Tibial artery (tissue), 4 donors: ENCODE results near the gene ALG14.

Experiments
- DNase-seq, 2 donors: peaks; one replicate each; pipeline ENCODE4 v3.0.0-alpha.2; 2019
- H3K27ac ChIP-seq, 2 donors: fragments of 200-600 bp; sonication (generic) in 1 of 2; 1 replicate in 1 of 2; 2 replicates in 1 of 2; pipeline ENCODE4 v1.5.1; 2018 to 2019; ENCODE audit warnings: mild to moderate bottlenecking in 1 of 2
- H3K27me3 ChIP-seq, 2 donors: fragments of 200-600 bp; sonication (generic) in 1 of 2; one replicate each; pipeline versions ENCODE4 v1.5.1 to v1.6.0; 2016 to 2019
- H3K36me3 ChIP-seq, 3 donors: fragments of 200-600 bp; sonication (generic) in 2 of 3; one replicate each; pipeline ENCODE4 v1.5.1; 2016 to 2019; ENCODE audit warnings: mild to moderate bottlenecking in 2 of 3
- H3K4me1 ChIP-seq, 4 donors: fragments of 200-600 bp; sonication (generic) in 2 of 4; 1 replicate in 3 of 4; 2 replicates in 1 of 4; pipeline ENCODE4 v1.5.1; 2016 to 2019
- H3K4me3 ChIP-seq, 2 donors: fragments of 200-600 bp; sonication (generic) in 1 of 2; 1 replicate in 1 of 2; 2 replicates in 1 of 2; pipeline ENCODE4 v1.5.1; 2018 to 2019; ENCODE audit warnings: mild to moderate bottlenecking in 2 of 2
- H3K9me3 ChIP-seq, 3 donors: fragments of 200-600 bp; sonication (generic) in 1 of 3; one replicate each; pipeline ENCODE4 v1.5.1; 2016 to 2019
- CTCF ChIP-seq, 2 experiments: fragments of 200-600 bp in 1 of 2; fragments of 450-650 bp in 1 of 2; IDR thresholded peaks; one replicate each; pipeline ENCODE4 v1.5.1; 2017 to 2019; ENCODE audit warnings: antibody characterized with exemption in 2 of 2, mild to moderate bottlenecking in 1 of 2, moderate library complexity in 1 of 2
- intact Hi-C: fragments of 100-400 bp; cut with DNase I; formaldehyde crosslinking; loops from one replicate; pipeline ENCODE4 v1.15.0; 2023; ENCODE audit warnings: low total_unique reads

The ALG14 gene

GRCh38 chr1:94926126-94926914 lies 146.4 kb downstream of the ALG14 start:
- H3K36me3 ChIP-seq: peaks cover 0 to 2% (median 0%) of the 10 kb centered on the region in 3 donors
- DNase-seq: peak; percentile 42 to 78
- intact Hi-C loops: loop anchor here (5.0 kb wide), 1 partner anchor 106 kb away; no protein-coding TSS in a partner anchor
- peak; percentile 46 to 48 for TF ChIP-seq CTCF (IDR thresholded peaks at IDR 0.05)
- peak overlapping the region; percentile 86 to 93 for H3K4me3 ChIP-seq
- no peaks in the 10 kb centered on the region for H3K27me3 ChIP-seq
- no peaks in the 10 kb centered on the region for H3K9me3 ChIP-seq
- peaks cover 0 to 66% (median 43%) of the 10 kb centered on the region in 4 donors for H3K4me1 ChIP-seq
- peak overlapping the region; percentile 99 for H3K27ac ChIP-seq

DNA sequence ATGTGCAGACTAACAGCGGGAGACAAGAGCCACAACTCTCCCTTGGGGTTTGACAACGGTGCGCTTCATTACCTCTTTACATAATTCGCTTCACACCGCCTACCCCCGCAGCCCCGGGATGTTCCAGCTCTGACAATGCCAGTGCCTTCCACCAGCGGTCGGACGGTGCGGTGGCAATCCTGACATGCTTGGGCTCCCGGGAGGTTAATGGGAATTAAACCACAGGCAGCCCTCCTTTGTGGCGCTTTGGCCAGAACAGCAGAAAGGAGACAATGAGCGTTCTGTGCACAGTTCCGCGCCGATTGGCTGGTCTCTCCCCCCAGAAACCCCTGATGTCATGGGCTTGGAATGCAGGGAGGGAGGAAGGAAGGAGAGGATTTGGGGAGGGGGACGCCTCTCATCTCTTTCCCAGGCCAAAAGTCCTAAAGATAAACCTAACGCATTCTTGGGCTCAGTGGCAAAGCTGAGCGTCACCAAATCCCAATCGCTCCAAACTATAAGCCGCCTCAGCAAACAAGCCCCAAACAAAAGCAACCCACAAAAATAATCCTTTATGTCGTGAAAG lies 147.1 kb downstream of the ALG14 start:
- peak overlapping the region; percentile 86 to 93 for H3K4me3 ChIP-seq
- TF ChIP-seq CTCF (IDR thresholded peaks at IDR 0.05): peak in 1 of 2 experiments; percentile 7
- peak overlapping the region; percentile 99 for H3K27ac ChIP-seq
- H3K9me3 ChIP-seq: no peaks in the 10 kb centered on the region
- peaks cover 0 to 72% (median 46%) of the 10 kb centered on the region in 4 donors for H3K4me1 ChIP-seq
- no peaks in the 10 kb centered on the region for H3K27me3 ChIP-seq
- H3K36me3 ChIP-seq: peaks cover 0 to 2% (median 0%) of the 10 kb centered on the region in 3 donors
- peak; percentile 76 to 84 for DNase-seq
- intact Hi-C loops: loop anchor here (2.0 to 5.0 kb wide), 2 partner anchors 63 to 107 kb away; no protein-coding TSS in a partner anchor

DNA sequence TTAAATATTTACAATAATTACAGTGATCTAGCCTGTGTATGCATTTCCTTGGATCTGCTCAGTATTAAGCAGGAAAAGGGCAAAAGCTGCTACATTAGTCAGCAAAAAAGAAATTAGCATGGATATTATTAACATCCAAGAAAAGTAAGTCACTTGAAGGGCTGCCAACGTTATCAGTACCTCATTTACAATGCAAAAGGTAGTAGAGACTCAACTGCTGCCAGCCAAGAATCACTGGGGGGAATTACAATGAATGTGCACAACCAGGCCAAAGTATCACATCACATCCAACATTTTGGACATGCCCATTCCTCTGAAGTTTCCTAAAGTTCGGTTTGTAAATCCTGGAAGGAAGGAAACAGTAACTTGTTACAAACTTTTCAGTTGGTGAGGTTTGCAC lies 147.7 kb downstream of the ALG14 start:
- no peak for DNase-seq

More for the DNA sequence above, 147.7 kb downstream of the ALG14 start:
- no peak for TF ChIP-seq CTCF (IDR thresholded peaks at IDR 0.05)
- Histone ChIP-seq H3K27me3 (no peaks in the 10 kb centered on the region), H3K4me1 (peaks cover 0 to 72% (median 47%) of the 10 kb centered on the region in 4 donors), H3K4me3 (peak overlapping the region; percentile 86 to 93), H3K9me3 (no peaks in the 10 kb centered on the region), H3K27ac (peak overlapping the region; percentile 99), H3K36me3 (peaks cover 0 to 2% (median 0%) of the 10 kb centered on the region in 3 donors)
- intact Hi-C loops: loop anchor here (2.0 to 5.0 kb wide), 2 partner anchors 62 to 107 kb away; no protein-coding TSS in a partner anchor
